Endodermal cell (in vitro differentiated cells): ENCODE results near the gene SLAMF1. TPM values are rescaled to one million over a fixed set of nuclear protein-coding genes. Genes with fewer than 3 reads are reported as not detected.
"Not testable (repeated sequence)": the region's sequence is repeated elsewhere in the genome, so short reads cannot be mapped to it uniquely, and the experiment has no call there.

Experiments used
- DNase-seq: peaks from one replicate; pipeline ENCODE4 v3.0.0-alpha.2; 2017
- H3K27ac ChIP-seq: 2 replicates; pipeline ENCODE4 v1.5.1; 2013; ENCODE audit warnings: mild to moderate bottlenecking, low read depth, low read length, moderate library complexity
- H3K27me3 ChIP-seq: 2 replicates; pipeline ENCODE4 v1.6.1; 2013; ENCODE audit warnings: mild to moderate bottlenecking, low read length, moderate library complexity; ENCODE audit not compliant: insufficient read depth, control insufficient read depth, poor library complexity, severe bottlenecking
- H3K36me3 ChIP-seq: 2 replicates; pipeline ENCODE4 v1.7.0; 2013; ENCODE audit warnings: mild to moderate bottlenecking, low read length, moderate library complexity; ENCODE audit not compliant: control insufficient read depth, insufficient read depth
- H3K4me1 ChIP-seq: one replicate; pipeline ENCODE4 v1.7.0; 2013; ENCODE audit warnings: low read length; ENCODE audit not compliant: control insufficient read depth, insufficient read depth
- H3K4me3 ChIP-seq: 2 replicates; pipeline ENCODE4 v1.5.1; 2013; ENCODE audit warnings: mild to moderate bottlenecking, low read length, moderate library complexity
- H3K9ac ChIP-seq: 2 replicates; pipeline ENCODE4 v1.6.1; 2013; ENCODE audit warnings: mild to moderate bottlenecking, low read length, moderate library complexity; ENCODE audit not compliant: poor library complexity, severe bottlenecking; ENCODE audit errors: extremely low read depth
- H3K9me3 ChIP-seq: 2 replicates; pipeline ENCODE4 v1.6.1; 2013; ENCODE audit warnings: mild to moderate bottlenecking, low read length, moderate library complexity; ENCODE audit not compliant: control insufficient read depth
- H3K27ac Mint-ChIP-seq: 2 replicates; pipeline ENCODE4 v1.8.0; 2020; ENCODE audit warnings: mixed read lengths
- H3K27me3 Mint-ChIP-seq: 2 replicates; pipeline ENCODE4 v1.8.0; 2021; ENCODE audit warnings: mild to moderate bottlenecking, mixed read lengths; ENCODE audit not compliant: insufficient read depth
- H3K36me3 Mint-ChIP-seq: 2 replicates; pipeline ENCODE4 v1.8.0; 2020; ENCODE audit warnings: low read depth, mixed read lengths
- H3K4me1 Mint-ChIP-seq: 2 replicates; pipeline ENCODE4 v1.8.0; 2020; ENCODE audit warnings: mixed read lengths
- H3K4me3 Mint-ChIP-seq: 2 replicates; pipeline ENCODE4 v1.8.0; 2020; ENCODE audit warnings: mild to moderate bottlenecking, moderate library complexity, mixed read lengths
- H3K9me3 Mint-ChIP-seq: 2 replicates; pipeline ENCODE4 v1.8.0; 2020; ENCODE audit warnings: mild to moderate bottlenecking, mixed read lengths
- CTCF ChIP-seq: fragments of 200-600 bp; sonication (generic); conservative IDR thresholded peaks from 2 replicates; pipeline ENCODE4 v1.5.0; 2021; ENCODE audit warnings: antibody characterized with exemption, mild to moderate bottlenecking
- WGBS, 2 experiments: methylation state at CpG; one replicate each; pipeline versions ENCODE4 v1.1.5 to v1.1.7; 2013; ENCODE audit warnings: missing lambda C conversion rate in 2 of 2, mixed read lengths in 1 of 2; ENCODE audit not compliant: insufficient coverage in 1 of 2, insufficient read length in 1 of 2; 5-methylcytosine and 5-hydroxymethylcytosine counted together
- total RNA-seq, 2 donors: library from RNA; stranded (reverse); fragmentation: NEBNext Ultra II Directional in 1 of 2; extraction: Animal tissue kit (Norgen Biotek cat#: 25700) in 1 of 2; gene quantifications; 2 replicates in 1 of 2; 3 replicates in 1 of 2; pipeline ENCODE4 v1.2.1, GENCODE V29; 2021

SLAMF1 gene
- total RNA-seq, 2 donors from 2014 or later, result not detected

DNA sequence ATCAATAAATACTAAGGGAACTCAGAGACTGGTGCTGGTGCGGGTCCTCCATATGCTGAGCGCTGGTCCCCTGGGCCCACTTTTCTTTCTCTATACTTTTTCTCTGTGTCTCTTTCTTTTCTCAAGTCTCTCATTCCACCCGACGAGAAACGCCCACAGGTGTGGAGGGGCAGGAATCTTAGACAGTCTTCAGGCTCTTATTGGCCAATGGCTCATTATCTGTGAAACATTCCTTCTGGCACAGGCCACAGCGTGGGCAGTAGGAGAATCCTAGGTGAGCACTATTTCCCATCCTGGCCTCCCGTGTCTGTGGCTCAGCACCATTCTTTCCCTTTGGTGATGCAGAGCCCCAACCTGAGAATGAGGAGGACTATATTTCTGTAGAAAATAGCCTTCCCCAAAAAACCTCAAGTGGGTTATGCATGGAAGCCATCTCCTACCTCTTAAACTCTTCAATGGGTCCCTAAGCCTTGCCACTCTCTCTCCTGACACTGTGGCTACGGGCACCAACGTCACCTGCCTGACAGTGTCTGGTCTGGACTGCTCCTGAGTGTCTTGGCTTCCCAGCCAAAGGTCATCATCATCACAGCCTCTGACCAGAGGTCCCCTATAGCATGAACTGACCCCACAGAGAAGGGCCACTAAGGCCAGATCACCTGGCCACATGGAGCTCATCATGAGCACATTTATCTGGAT is 6.2 kb upstream of the SLAMF1 start:
- Histone ChIP-seq H3K27ac (peak overlapping the region; percentile 21), H3K4me3 (no peak overlapping the region), H3K4me1 (peaks cover 27% of the 10 kb centered on the region), H3K36me3 (no peaks in the 10 kb centered on the region), H3K27me3 (no peaks in the 10 kb centered on the region), H3K9ac (peak overlapping the region; percentile 54), H3K9me3 (peaks cover 11% of the 10 kb centered on the region)
- no peak for TF ChIP-seq CTCF
- 67 to 84% methylated on average over 8 to 9 of the region's 9 CpGs for WGBS, 2 experiments
- Mint-ChIP-seq H3K4me3 (peak overlapping the region; percentile 25), H3K4me1 (peaks cover 68% of the 10 kb centered on the region), H3K36me3 (no peaks in the 10 kb centered on the region), H3K9me3 (peaks cover 6% of the 10 kb centered on the region), H3K27ac (peak overlapping the region; percentile 93), H3K27me3 (no peaks in the 10 kb centered on the region)
- peak; percentile 54 for DNase-seq

GRCh38 chr1:160652065-160652641 is 5.3 kb upstream of the SLAMF1 start:
- peaks cover 59% of the 10 kb centered on the region for H3K4me1 Mint-ChIP-seq
- H3K36me3 ChIP-seq, H3K9me3 Mint-ChIP-seq, H3K27me3 Mint-ChIP-seq, H3K36me3 Mint-ChIP-seq, H3K27me3 ChIP-seq: not testable (repeated sequence)
- peak overlapping the region; percentile 54 for H3K9ac ChIP-seq
- H3K9me3 ChIP-seq, result peaks cover 11% of the 10 kb centered on the region
- peak overlapping the region; percentile 42 for H3K4me3 ChIP-seq
- WGBS, 2 experiments, result 5 to 28% methylated on average over 5 to 8 of the region's 8 CpGs
- DNase-seq, result peak; percentile 88
- H3K4me1 ChIP-seq, result peaks cover 19% of the 10 kb centered on the region
- H3K27ac ChIP-seq, result peak overlapping the region; percentile 46
- peak overlapping the region; percentile 93 for H3K27ac Mint-ChIP-seq
- peak overlapping the region; percentile 25 for H3K4me3 Mint-ChIP-seq

GRCh38 chr1:160651433-160652064 is 4.7 kb upstream of the SLAMF1 start:
- H3K27ac Mint-ChIP-seq, result peak overlapping the region; percentile 93
- Histone ChIP-seq H3K9me3 (peaks cover 11% of the 10 kb centered on the region), H3K27me3 (no peaks in the 10 kb centered on the region), H3K27ac (peak overlapping the region; percentile 46), H3K4me1 (peaks cover 17% of the 10 kb centered on the region), H3K4me3 (peak overlapping the region; percentile 42), H3K9ac (no peak overlapping the region), H3K36me3 (no peaks in the 10 kb centered on the region)
- H3K4me3 Mint-ChIP-seq, result no peak overlapping the region
- no peak for TF ChIP-seq CTCF
- H3K4me1 Mint-ChIP-seq, result peaks cover 54% of the 10 kb centered on the region
- peak; percentile 50 for DNase-seq
- no peaks in the 10 kb centered on the region for H3K36me3 Mint-ChIP-seq
- no peaks in the 10 kb centered on the region for H3K27me3 Mint-ChIP-seq
- WGBS, 2 experiments, result 41 to 45% methylated on average over 1 of the region's 1 CpG
- peaks cover 6% of the 10 kb centered on the region for H3K9me3 Mint-ChIP-seq
